A549 (cell line): ENCODE measurements around the gene ZBED1. TPM values are rescaled to one million over a fixed set of nuclear protein-coding genes. Genes with fewer than 3 reads are reported as not detected.

Experiments
- ATAC-seq, 2 experiments: fragments of 200-7000 bp in 1 of 2; fragments of >200 bp in 1 of 2; cut with Nextera tagmentation in 1 of 2; cut with Tn5 transposase in 1 of 2; 3 replicates each; pipeline versions ENCODE4 v1.8.0 to v1.9.1; 2018 to 2020; ENCODE audit warnings: mild to moderate bottlenecking in 1 of 2, moderate library complexity in 1 of 2
- CTCF ChIA-PET: fragments of 300-600 bp; sonication (Branson Sonifier 250); formaldehyde crosslinking; extraction: SDS; loops from one replicate; lab custom pipeline; 2021; ENCODE audit warnings: antibody characterized with exemption, inconsistent platforms; lab: Yijun Ruan, JAX
- POLR2A ChIA-PET: fragments of 350-600 bp; formaldehyde crosslinking; extraction: SDS; loops from one replicate; lab custom pipeline; 2021; ENCODE audit warnings: antibody characterized with exemption, inconsistent platforms; lab: Yijun Ruan, JAX
- DNase-seq, 2 experiments: peaks; one replicate each; pipeline versions ENCODE4 v3.0.0 to v3.0.0-alpha.2; 2011 to 2016; ENCODE audit warnings: low read depth in 1 of 2, low spot score in 1 of 2
- FAIRE-seq: peaks from 2 replicates; lab custom pipeline; 2011; peaks lifted over from hg19 to GRCh38; lab: Jason Lieb, UNC
- H3K27ac ChIP-seq, 2 experiments: fragments of >200 bp; sonication (Bioruptor Twin); formaldehyde crosslinking; 3 replicates each; pipeline ENCODE4 v1.5.1; 2016 to 2017
- H3K4me1 ChIP-seq: fragments of >200 bp; sonication (Bioruptor Twin); formaldehyde crosslinking; 3 replicates; pipeline ENCODE4 v1.6.1; 2016
- H3K4me2 ChIP-seq: fragments of >200 bp; sonication (Bioruptor Twin); formaldehyde crosslinking; 3 replicates; pipeline ENCODE4 v1.6.1; 2016
- H3K4me3 ChIP-seq: fragments of >200 bp; sonication (Bioruptor Twin); formaldehyde crosslinking; 3 replicates; pipeline ENCODE4 v1.5.1; 2016
- H3K9me3 ChIP-seq: fragments of >200 bp; sonication (Bioruptor Twin); formaldehyde crosslinking; 3 replicates; pipeline ENCODE4 v1.6.1; 2016
- BHLHE40 ChIP-seq: IDR thresholded peaks from 2 replicates; pipeline ENCODE4 v1.6.1; 2012; ENCODE audit warnings: low read depth, low read length, inconsistent platforms
- CBX2 ChIP-seq: fragments of 200-600 bp; sonication (generic); IDR thresholded peaks from 2 replicates; pipeline ENCODE4 v1.6.1; 2016; ENCODE audit warnings: low read depth, mild to moderate bottlenecking, borderline replicate concordance
- CBX8 ChIP-seq: fragments of 200-600 bp; sonication (generic); IDR thresholded peaks from 2 replicates; pipeline ENCODE4 v1.6.1; 2016
- CEBPB ChIP-seq, 2 experiments: fragments of >200 bp in 1 of 2; sonication (Bioruptor Twin) in 1 of 2; formaldehyde crosslinking in 1 of 2; IDR thresholded peaks; 2 replicates each; pipeline ENCODE4 v1.6.1; 2012 to 2016
- ESRRA ChIP-seq: fragments of 150-350 bp; IDR thresholded peaks from 2 replicates; pipeline ENCODE4 v1.6.1; 2014; ENCODE audit warnings: mild to moderate bottlenecking, low read length, borderline replicate concordance
- FOSB ChIP-seq: fragments of 250-450 bp; sonication (Bioruptor Pico); IDR thresholded peaks from 2 replicates; pipeline ENCODE4 v1.5.0; 2020; ENCODE audit warnings: mild to moderate bottlenecking, moderate library complexity
- FOSL2 ChIP-seq, 2 experiments: fragments of 450-650 bp in 1 of 2; fragments of >200 bp in 1 of 2; sonication (Bioruptor Twin) in 1 of 2; formaldehyde crosslinking; IDR thresholded peaks; 2 replicates each; pipeline versions ENCODE4 v1.5.0 to v1.6.1; 2016 to 2020; ENCODE audit warnings: mild to moderate bottlenecking in 1 of 2, moderate library complexity in 1 of 2
- JUNB ChIP-seq: fragments of >200 bp; sonication (Bioruptor Twin); formaldehyde crosslinking; IDR thresholded peaks from 2 replicates; pipeline ENCODE4 v1.6.1; 2016
- NPAS2 ChIP-seq: fragments of 250-450 bp; sonication (Bioruptor Pico); IDR thresholded peaks from 2 replicates; pipeline ENCODE4 v1.8.0; 2022; ENCODE audit warnings: mild to moderate bottlenecking, moderate library complexity, borderline replicate concordance
- RARB ChIP-seq: fragments of 250-450 bp; sonication (Bioruptor Pico); IDR thresholded peaks from 2 replicates; pipeline ENCODE4 v1.8.0; 2021; ENCODE audit warnings: mild to moderate bottlenecking, moderate library complexity
- RFX5 ChIP-seq: fragments of 450-650 bp; IDR thresholded peaks from 2 replicates; pipeline ENCODE4 v1.7.1; 2014; ENCODE audit warnings: antibody characterized with exemption, mild to moderate bottlenecking, moderate library complexity
- SMC3 ChIP-seq: fragments of >200 bp; sonication (Bioruptor Twin); formaldehyde crosslinking; IDR thresholded peaks from 3 replicates; pipeline ENCODE4 v1.6.1; 2018; ENCODE audit warnings: inconsistent platforms
- SREBF2 ChIP-seq: fragments of 450-650 bp; IDR thresholded peaks from 2 replicates; pipeline ENCODE4 v1.6.1; 2014; ENCODE audit warnings: mild to moderate bottlenecking, moderate library complexity
- ZC3H11A ChIP-seq: fragments of 450-650 bp; IDR thresholded peaks from 2 replicates; pipeline ENCODE4 v1.6.1; 2014; ENCODE audit warnings: antibody characterized with exemption, mild to moderate bottlenecking
- ZNF302 ChIP-seq: fragments of 250-450 bp; sonication (Bioruptor Pico); IDR thresholded peaks from 2 replicates; pipeline ENCODE4 v1.9.0; 2021; ENCODE audit warnings: inconsistent platforms, mild to moderate bottlenecking, moderate library complexity
- WGBS: methylation state at CpG from one replicate; pipeline ENCODE4 v1.1.6; 2017; ENCODE audit errors: missing lambda C conversion rate; 5-methylcytosine and 5-hydroxymethylcytosine counted together
- polyA plus RNA-seq, 4 experiments: library from polyadenylated mRNA; depleted of rRNA in 3 of 4; stranded (reverse); fragments of >200 nt; fragmentation: RNase III in 1 of 4; extraction: RNeasy Plus Mini Kit Qiagen cat#74134 plus additional on column Dnase treatment in 1 of 4; gene quantifications; 2 replicates in 3 of 4; 3 replicates in 1 of 4; pipeline ENCODE4 v1.2.3, GENCODE V29; 2011 to 2017
- TF ChIP-seq, protein P1 (sequence below): IDR thresholded peaks from 2 replicates; pipeline ENCODE4 v1.6.1; 2012
- TF ChIP-seq, protein P2 (sequence below): fragments of 200-600 bp; sonication (generic); IDR thresholded peaks from 2 replicates; pipeline ENCODE4 v1.6.1; 2016; ENCODE audit warnings: antibody characterized with exemption, mild to moderate bottlenecking, moderate library complexity
- TF ChIP-seq, protein P3 (sequence below): fragments of 250-450 bp; sonication (Bioruptor Pico); IDR thresholded peaks from 2 replicates; pipeline ENCODE4 v1.5.0; 2021; ENCODE audit warnings: mild to moderate bottlenecking, moderate library complexity, borderline replicate concordance
- TF ChIP-seq, protein P4 (sequence below): fragments of 150-350 bp; IDR thresholded peaks from 2 replicates; pipeline ENCODE4 v1.6.1; 2014; ENCODE audit warnings: low read depth, mild to moderate bottlenecking, low read length

The ZBED1 gene
- polyA plus RNA-seq, 2 of the 4 experiments (the other 2 are of a cell fraction): 19.7 to 21.9 TPM

DNA sequence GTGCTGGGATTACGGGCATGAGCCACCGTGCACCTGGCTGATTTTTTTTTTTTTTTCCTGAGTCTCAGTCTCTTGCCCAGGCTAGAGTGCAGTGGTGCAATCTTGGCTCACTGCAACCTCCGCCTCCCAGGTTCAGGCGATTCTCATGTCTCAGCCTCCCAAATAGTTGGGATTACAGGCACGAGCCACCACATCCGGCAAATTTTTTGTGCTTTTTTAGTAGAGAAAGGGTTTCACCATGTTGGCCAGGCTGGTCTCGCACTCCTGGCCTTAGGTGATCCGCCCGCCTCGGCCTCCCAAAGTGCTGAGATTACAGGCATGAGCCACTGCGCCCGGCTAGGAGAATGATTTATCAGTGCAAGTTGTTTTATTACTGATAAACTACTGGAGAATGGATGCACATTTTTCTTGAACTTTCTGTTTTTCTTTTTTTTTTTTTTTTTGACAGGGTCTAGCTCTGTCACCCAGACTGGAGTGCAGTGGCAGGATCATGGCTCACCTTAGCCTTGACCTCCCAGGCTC is 39.7 kb upstream of the ZBED1 start:
- WGBS: 84% methylated on average over 12 of the region's 12 CpGs
- Histone ChIP-seq H3K9me3 (peaks cover 7% of the 10 kb centered on the region; the same call in 1 of the 3 replicates), H3K27ac (no peak overlapping the region), H3K4me3 (no peak overlapping the region), H3K4me2 (no peak overlapping the region), H3K4me1 (no peaks in the 10 kb centered on the region)
- DNase-seq: no peak
- ChIA-PET CTCF (no interaction called here), POLR2A (no interaction called here)
- ATAC-seq: no peak
- TF ChIP-seq FOSB (no peak), ZNF302 (CRISPR knock-in tag) (no peak), SMC3 (no peak), FOSL2 (IDR thresholded peaks at IDR 0.05) (no peak), FOSL2 (CRISPR knock-in tag; IDR thresholded peaks at IDR 0.05) (no peak), ESRRA (no peak), BHLHE40 (no peak), ZC3H11A (no peak), CBX8 (no peak)
- TF ChIP-seq, protein P1, sequence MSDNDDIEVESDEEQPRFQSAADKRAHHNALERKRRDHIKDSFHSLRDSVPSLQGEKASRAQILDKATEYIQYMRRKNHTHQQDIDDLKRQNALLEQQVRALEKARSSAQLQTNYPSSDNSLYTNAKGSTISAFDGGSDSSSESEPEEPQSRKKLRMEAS: no peak
- FAIRE-seq: no peak

DNA sequence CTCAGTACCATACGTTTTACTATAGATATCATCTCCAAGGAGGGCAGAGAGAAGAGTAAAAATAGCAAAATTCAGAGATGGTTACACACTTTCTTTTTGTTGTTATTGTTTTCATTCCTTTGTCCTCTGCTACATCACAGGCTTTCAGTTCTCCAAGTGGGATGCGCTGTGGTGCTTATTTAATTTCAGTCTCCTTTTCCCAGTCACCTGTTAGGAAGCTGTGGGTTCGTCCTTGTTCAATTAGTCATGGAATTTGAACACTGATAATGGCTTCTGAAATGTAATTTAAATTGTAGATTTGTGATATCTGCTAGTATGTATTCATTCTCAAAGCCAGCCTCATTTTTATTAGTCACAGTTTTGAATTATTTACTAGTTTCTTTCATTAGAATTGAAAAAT is 38.8 kb upstream of the ZBED1 start:
- DNase-seq (no peak), FAIRE-seq (no peak), ATAC-seq (no peak)
- Histone ChIP-seq H3K9me3 (peaks cover 4% of the 10 kb centered on the region; the same call in 1 of the 3 replicates), H3K4me1 (no peaks in the 10 kb centered on the region), H3K27ac (no peak overlapping the region), H3K4me3 (no peak overlapping the region)
- ChIA-PET CTCF (no interaction called here), POLR2A (no interaction called here)
- WGBS: 54% methylated on average over 3 of the region's 3 CpGs
- TF ChIP-seq RFX5: no peak
- TF ChIP-seq CEBPB (IDR thresholded peaks at IDR 0.05): no peak
- TF ChIP-seq, protein P2, sequence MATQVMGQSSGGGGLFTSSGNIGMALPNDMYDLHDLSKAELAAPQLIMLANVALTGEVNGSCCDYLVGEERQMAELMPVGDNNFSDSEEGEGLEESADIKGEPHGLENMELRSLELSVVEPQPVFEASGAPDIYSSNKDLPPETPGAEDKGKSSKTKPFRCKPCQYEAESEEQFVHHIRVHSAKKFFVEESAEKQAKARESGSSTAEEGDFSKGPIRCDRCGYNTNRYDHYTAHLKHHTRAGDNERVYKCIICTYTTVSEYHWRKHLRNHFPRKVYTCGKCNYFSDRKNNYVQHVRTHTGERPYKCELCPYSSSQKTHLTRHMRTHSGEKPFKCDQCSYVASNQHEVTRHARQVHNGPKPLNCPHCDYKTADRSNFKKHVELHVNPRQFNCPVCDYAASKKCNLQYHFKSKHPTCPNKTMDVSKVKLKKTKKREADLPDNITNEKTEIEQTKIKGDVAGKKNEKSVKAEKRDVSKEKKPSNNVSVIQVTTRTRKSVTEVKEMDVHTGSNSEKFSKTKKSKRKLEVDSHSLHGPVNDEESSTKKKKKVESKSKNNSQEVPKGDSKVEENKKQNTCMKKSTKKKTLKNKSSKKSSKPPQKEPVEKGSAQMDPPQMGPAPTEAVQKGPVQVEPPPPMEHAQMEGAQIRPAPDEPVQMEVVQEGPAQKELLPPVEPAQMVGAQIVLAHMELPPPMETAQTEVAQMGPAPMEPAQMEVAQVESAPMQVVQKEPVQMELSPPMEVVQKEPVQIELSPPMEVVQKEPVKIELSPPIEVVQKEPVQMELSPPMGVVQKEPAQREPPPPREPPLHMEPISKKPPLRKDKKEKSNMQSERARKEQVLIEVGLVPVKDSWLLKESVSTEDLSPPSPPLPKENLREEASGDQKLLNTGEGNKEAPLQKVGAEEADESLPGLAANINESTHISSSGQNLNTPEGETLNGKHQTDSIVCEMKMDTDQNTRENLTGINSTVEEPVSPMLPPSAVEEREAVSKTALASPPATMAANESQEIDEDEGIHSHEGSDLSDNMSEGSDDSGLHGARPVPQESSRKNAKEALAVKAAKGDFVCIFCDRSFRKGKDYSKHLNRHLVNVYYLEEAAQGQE: no peak
- TF ChIP-seq, protein P3, sequence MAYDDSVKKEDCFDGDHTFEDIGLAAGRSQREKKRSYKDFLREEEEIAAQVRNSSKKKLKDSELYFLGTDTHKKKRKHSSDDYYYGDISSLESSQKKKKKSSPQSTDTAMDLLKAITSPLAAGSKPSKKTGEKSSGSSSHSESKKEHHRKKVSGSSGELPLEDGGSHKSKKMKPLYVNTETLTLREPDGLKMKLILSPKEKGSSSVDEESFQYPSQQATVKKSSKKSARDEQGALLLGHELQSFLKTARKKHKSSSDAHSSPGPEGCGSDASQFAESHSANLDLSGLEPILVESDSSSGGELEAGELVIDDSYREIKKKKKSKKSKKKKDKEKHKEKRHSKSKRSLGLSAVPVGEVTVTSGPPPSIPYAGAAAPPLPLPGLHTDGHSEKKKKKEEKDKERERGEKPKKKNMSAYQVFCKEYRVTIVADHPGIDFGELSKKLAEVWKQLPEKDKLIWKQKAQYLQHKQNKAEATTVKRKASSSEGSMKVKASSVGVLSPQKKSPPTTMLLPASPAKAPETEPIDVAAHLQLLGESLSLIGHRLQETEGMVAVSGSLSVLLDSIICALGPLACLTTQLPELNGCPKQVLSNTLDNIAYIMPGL: no peak
- no peak for TF ChIP-seq JUNB
- TF ChIP-seq NPAS2 (CRISPR knock-in tag): no peak
- no peak for TF ChIP-seq CBX2
- TF ChIP-seq SREBF2: no peak
- TF ChIP-seq, protein P4, sequence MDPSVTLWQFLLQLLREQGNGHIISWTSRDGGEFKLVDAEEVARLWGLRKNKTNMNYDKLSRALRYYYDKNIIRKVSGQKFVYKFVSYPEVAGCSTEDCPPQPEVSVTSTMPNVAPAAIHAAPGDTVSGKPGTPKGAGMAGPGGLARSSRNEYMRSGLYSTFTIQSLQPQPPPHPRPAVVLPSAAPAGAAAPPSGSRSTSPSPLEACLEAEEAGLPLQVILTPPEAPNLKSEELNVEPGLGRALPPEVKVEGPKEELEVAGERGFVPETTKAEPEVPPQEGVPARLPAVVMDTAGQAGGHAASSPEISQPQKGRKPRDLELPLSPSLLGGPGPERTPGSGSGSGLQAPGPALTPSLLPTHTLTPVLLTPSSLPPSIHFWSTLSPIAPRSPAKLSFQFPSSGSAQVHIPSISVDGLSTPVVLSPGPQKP: no peak
- TF ChIP-seq RARB (CRISPR knock-in tag): no peak
- TF ChIP-seq, all 56 proteins: peak for 0
- H3K4me2 ChIP-seq: no peak overlapping the region
